Measurements from ENCODE around the gene FBXO28.

Gene FBXO28

DNA sequence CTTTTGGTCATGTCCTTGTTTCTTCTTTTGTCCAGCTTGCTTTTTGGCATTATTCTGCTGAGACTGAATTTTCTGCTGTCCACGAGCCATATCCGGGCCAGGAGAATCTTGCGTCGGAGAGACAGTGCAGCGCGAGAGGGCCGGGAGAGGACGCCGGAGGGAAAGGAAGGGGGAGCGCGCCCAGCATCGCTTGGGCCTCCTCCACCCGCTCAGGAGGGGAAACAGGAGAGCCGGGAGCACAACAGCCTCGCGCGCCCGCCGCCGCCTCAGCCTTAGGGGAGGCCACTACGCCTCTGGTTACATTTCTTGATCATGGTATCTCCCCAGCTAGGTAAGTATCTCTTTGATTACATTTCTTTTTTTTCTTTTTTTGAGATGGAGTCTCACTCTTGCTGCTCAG, 61.7 kb downstream of the FBXO28 start:
- H3K36me3 Mint-ChIP-seq (ENCODE audit: low read depth) = peaks cover 8% of the 10 kb centered on the region
- H3K27me3 Mint-ChIP-seq (ENCODE audit: low read depth) = peaks cover 12% of the 10 kb centered on the region
- H3K9me3 Mint-ChIP-seq = peaks cover 8% of the 10 kb centered on the region
- no peak overlapping the region for H3K27ac Mint-ChIP-seq
- no peak for DNase-seq (ENCODE audit: low spot score)
- no peak overlapping the region for H3K4me3 Mint-ChIP-seq
- H3K4me1 Mint-ChIP-seq (ENCODE audit: low read depth) = peaks cover 15% of the 10 kb centered on the region

DNA sequence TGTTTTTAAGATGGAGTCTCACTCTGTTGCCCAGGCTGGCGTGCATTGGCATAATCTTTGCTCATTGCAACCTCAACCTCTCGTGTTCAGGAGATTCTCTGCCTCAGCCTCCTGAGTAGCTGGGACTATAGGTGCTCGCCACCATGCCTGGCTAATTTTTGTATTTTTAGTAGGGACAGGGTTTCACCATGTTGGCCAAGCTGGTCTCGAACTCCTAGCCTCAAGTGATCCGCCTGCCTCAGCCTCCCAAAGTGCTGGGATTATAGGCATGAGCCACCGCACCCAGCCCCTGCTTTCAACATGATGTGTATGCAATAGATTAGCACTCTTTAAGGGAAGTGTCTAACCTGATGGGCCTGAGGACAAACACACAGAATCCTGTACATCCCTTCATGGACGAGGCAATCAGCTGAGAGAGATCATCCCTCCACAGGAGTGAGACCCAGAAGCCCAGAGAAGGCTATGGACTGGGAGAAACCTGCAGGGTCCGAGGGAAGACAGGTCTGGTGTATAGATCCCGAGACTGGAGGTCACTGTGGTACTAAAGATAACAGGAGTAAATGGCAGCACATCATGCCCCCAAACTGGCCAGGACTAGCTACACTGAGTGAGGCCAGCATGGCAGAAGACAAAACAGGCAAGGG, 63.6 kb downstream of the FBXO28 start:
- Mint-ChIP-seq H3K9me3 (no peaks in the 10 kb centered on the region), H3K27ac (no peak overlapping the region), H3K4me1 (ENCODE audit: low read depth) (peaks cover 20% of the 10 kb centered on the region), H3K4me3 (no peak overlapping the region), H3K36me3 (ENCODE audit: low read depth) (peaks cover 3% of the 10 kb centered on the region), H3K27me3 (ENCODE audit: low read depth) (peaks cover 10% of the 10 kb centered on the region)
- no peak for DNase-seq (ENCODE audit: low spot score)

DNA sequence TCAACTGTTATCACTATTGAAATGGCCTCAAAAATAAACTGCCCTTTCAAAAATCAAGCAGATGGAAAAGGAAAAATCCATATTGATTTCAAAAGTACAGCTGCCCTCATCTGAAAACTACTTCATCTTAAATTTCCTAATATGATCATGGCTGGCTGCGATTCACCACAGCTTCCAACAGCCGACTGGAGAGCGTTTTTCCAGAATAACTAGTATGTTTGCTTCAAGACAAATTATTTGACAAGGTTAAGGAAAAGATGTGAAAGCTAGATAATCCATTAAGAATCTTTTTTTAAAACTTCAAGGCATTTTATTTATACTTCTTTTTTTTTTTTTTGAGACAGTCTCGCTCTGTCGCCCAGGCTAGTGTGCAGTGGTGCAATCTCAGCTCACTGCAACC, 65.0 kb downstream of the FBXO28 start:
- DNase-seq (ENCODE audit: low spot score) = no peak
- peaks cover 22% of the 10 kb centered on the region for H3K4me1 Mint-ChIP-seq (ENCODE audit: low read depth)
- no peak overlapping the region for H3K4me3 Mint-ChIP-seq
- peaks cover 10% of the 10 kb centered on the region for H3K27me3 Mint-ChIP-seq (ENCODE audit: low read depth)
- H3K9me3 Mint-ChIP-seq = no peaks in the 10 kb centered on the region
- H3K27ac Mint-ChIP-seq = no peak overlapping the region
- H3K36me3 Mint-ChIP-seq (ENCODE audit: low read depth) = peaks cover 3% of the 10 kb centered on the region

- H3K36me3 Mint-ChIP-seq (ENCODE audit: low read depth) = peaks cover 20% of the 10 kb centered on the region
- no peaks in the 10 kb centered on the region for H3K9me3 Mint-ChIP-seq
- H3K4me1 Mint-ChIP-seq (ENCODE audit: low read depth) = peaks cover 33% of the 10 kb centered on the region
- DNase-seq (ENCODE audit: low spot score) = no peak
- no peak overlapping the region for H3K27ac Mint-ChIP-seq
- no peak overlapping the region for H3K4me3 Mint-ChIP-seq
- H3K27me3 Mint-ChIP-seq (ENCODE audit: low read depth) = peaks cover 7% of the 10 kb centered on the region
Measured at GRCh38 chr1:224180783-224181452, 67.0 kb downstream of the FBXO28 start.

DNA sequence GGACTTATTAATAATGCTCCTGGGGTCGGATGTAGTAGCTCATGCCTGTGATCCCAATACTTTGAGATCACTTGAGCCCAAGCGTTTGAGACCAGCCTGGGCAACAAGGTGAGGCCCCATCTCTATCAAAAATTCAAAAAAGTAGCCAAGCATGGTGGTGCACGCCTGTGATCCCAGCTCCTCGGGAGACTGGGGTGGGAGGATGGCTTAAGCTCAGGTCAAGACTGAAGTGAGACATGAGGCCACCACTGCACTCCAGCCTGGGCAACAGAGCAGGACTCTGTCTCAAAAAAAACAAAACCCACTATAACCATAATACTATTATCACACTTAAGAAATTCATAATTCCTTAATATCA, 67.5 kb downstream of the FBXO28 start:
- H3K4me1 Mint-ChIP-seq (ENCODE audit: low read depth) = peaks cover 33% of the 10 kb centered on the region
- H3K4me3 Mint-ChIP-seq = peak overlapping the region; percentile 77
- DNase-seq (ENCODE audit: low spot score) = no peak
- H3K9me3 Mint-ChIP-seq = no peaks in the 10 kb centered on the region
- peak overlapping the region; percentile 90 for H3K27ac Mint-ChIP-seq
- H3K36me3 Mint-ChIP-seq (ENCODE audit: low read depth) = peaks cover 24% of the 10 kb centered on the region
- H3K27me3 Mint-ChIP-seq (ENCODE audit: low read depth) = peaks cover 7% of the 10 kb centered on the region

DNA sequence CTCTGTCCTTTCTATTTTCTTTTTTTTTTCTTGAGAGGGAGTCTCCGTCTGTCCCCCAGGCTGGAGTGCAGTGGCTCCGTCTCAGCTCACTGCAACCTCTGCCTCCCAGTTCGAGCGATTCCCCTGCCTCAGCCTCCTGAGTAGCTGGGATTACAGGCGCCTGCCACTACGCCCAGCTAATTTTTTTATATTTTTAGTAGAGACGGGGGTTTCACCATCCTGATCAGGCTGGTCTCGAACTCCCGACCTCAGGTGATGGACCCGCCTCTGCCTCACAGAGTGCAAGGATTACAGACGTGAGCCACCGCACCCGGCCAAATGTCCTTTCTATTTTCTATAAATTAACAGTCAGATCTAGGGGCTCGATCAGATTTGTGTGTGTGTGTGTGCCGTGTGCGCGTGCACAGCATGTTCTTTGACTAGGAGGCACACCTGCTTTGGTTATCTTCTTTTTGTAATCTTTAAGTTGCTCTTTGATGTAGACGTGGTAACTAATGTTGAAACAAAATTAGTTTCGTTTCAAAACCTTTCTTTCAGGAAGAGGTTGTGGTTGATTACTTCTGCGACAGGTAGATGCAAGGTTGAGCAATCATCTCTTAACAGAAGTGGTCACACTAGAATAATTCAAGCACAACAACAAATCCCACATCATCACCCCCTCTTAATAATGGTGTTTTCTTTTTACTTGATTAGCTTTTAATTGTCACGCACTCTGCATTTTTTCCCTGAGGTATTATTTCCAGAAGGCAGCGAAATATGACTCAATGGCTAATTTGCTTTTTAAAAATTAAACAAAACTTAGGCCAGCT, 68.3 kb downstream of the FBXO28 start:
- Mint-ChIP-seq H3K4me3 (peak overlapping the region; percentile 77), H3K9me3 (no peaks in the 10 kb centered on the region), H3K36me3 (ENCODE audit: low read depth) (peaks cover 30% of the 10 kb centered on the region), H3K4me1 (ENCODE audit: low read depth) (peaks cover 36% of the 10 kb centered on the region), H3K27me3 (ENCODE audit: low read depth) (peaks cover 7% of the 10 kb centered on the region), H3K27ac (peak overlapping the region; percentile 90)
- DNase-seq (ENCODE audit: low spot score) = peak; percentile 39

GRCh38 chr1:224182866-224183590, 69.1 kb downstream of the FBXO28 start, which contains the start of gene DEGS1:
Gene DEGS1, plus strand, starts transcription at chr1:224183240. Its CDS starts 97 bp downstream, at chr1:224183337.
- DNase-seq (ENCODE audit: low spot score) = peak; percentile 82
- Mint-ChIP-seq H3K27me3 (ENCODE audit: low read depth) (peaks cover 7% of the 10 kb centered on the region), H3K4me1 (ENCODE audit: low read depth) (peaks cover 38% of the 10 kb centered on the region), H3K9me3 (no peaks in the 10 kb centered on the region), H3K36me3 (ENCODE audit: low read depth) (peaks cover 33% of the 10 kb centered on the region), H3K4me3 (peak within 1 kb of the TSS; percentile 94), H3K27ac (peak within 1 kb of the TSS; percentile 91)

- Mint-ChIP-seq H3K36me3 (ENCODE audit: low read depth) (peaks cover 38% of the 10 kb centered on the region), H3K4me1 (ENCODE audit: low read depth) (peaks cover 44% of the 10 kb centered on the region), H3K27me3 (ENCODE audit: low read depth) (peaks cover 6% of the 10 kb centered on the region), H3K4me3 (peak overlapping the region; percentile 94), H3K27ac (peak overlapping the region; percentile 91), H3K9me3 (no peaks in the 10 kb centered on the region)
- peak; percentile 70 for DNase-seq (ENCODE audit: low spot score)
Measured at GRCh38 chr1:224183591-224184312, 69.8 kb downstream of the FBXO28 start.

GRCh38 chr1:224185208-224185607, 71.3 kb downstream of the FBXO28 start:
- peaks cover 52% of the 10 kb centered on the region for H3K4me1 Mint-ChIP-seq (ENCODE audit: low read depth)
- peak overlapping the region; percentile 94 for H3K4me3 Mint-ChIP-seq
- no peak for DNase-seq (ENCODE audit: low spot score)
- peak overlapping the region; percentile 84 for H3K27ac Mint-ChIP-seq
- H3K27me3 Mint-ChIP-seq (ENCODE audit: low read depth) = peaks cover 4% of the 10 kb centered on the region
- peaks cover 50% of the 10 kb centered on the region for H3K36me3 Mint-ChIP-seq (ENCODE audit: low read depth)
- no peaks in the 10 kb centered on the region for H3K9me3 Mint-ChIP-seq

GRCh38 chr1:224188286-224188685, 74.4 kb downstream of the FBXO28 start:
- Mint-ChIP-seq H3K9me3 (no peaks in the 10 kb centered on the region), H3K36me3 (ENCODE audit: low read depth) (peaks cover 60% of the 10 kb centered on the region), H3K27me3 (ENCODE audit: low read depth) (no peaks in the 10 kb centered on the region), H3K4me1 (ENCODE audit: low read depth) (peaks cover 41% of the 10 kb centered on the region), H3K27ac (peak overlapping the region; percentile 64), H3K4me3 (peak overlapping the region; percentile 42)
- DNase-seq (ENCODE audit: low spot score) = no peak

DNA sequence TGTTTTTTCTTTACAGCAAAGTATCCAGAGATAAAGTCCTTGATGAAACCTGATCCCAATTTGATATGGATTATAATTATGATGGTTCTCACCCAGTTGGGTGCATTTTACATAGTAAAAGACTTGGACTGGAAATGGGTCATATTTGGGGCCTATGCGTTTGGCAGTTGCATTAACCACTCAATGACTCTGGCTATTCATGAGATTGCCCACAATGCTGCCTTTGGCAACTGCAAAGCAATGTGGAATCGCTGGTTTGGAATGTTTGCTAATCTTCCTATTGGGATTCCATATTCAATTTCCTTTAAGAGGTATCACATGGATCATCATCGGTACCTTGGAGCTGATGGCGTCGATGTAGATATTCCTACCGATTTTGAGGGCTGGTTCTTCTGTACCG, 75.7 kb downstream of the FBXO28 start:
- Mint-ChIP-seq H3K27me3 (ENCODE audit: low read depth) (no peaks in the 10 kb centered on the region), H3K27ac (peak overlapping the region; percentile 17), H3K4me3 (no peak overlapping the region), H3K36me3 (ENCODE audit: low read depth) (peaks cover 64% of the 10 kb centered on the region), H3K9me3 (no peaks in the 10 kb centered on the region), H3K4me1 (ENCODE audit: low read depth) (peaks cover 43% of the 10 kb centered on the region)
- no peak for DNase-seq (ENCODE audit: low spot score)

- H3K4me3 Mint-ChIP-seq = peak overlapping the region; percentile 32
- peaks cover 51% of the 10 kb centered on the region for H3K36me3 Mint-ChIP-seq (ENCODE audit: low read depth)
- H3K27me3 Mint-ChIP-seq (ENCODE audit: low read depth) = no peaks in the 10 kb centered on the region
- DNase-seq (ENCODE audit: low spot score) = no peak
- peak overlapping the region; percentile 65 for H3K27ac Mint-ChIP-seq
- no peaks in the 10 kb centered on the region for H3K9me3 Mint-ChIP-seq
- H3K4me1 Mint-ChIP-seq (ENCODE audit: low read depth) = peaks cover 34% of the 10 kb centered on the region
Measured at GRCh38 chr1:224192082-224192788, 78.3 kb downstream of the FBXO28 start.

Data from T-helper 2 cell treated with Interferon-gamma antibody and Interleukin-4, amounts not matched to agents 5 μg/mL and 100 μg/mL, for 36 hours (primary cell).